HFF-Myc (cell line): ENCODE measurements around the gene DND1.
"Not testable (repeated sequence)": the region's sequence is repeated elsewhere in the genome, so short reads cannot be mapped to it uniquely, and the experiment has no call there.

Experiments
- DNase-seq: peaks from one replicate; pipeline ENCODE4 v3.0.0-alpha.2; 2011; ENCODE audit warnings: low read depth; ENCODE audit errors: extremely low read depth
- H3K4me3 ChIP-seq: replicated peaks from 2 replicates; pipeline ENCODE4 v1.5.1; 2011; ENCODE audit warnings: low read depth, mild to moderate bottlenecking, control low read depth, low read length
- TF ChIP-seq, protein P1 (sequence below): IDR thresholded peaks from 2 replicates; pipeline ENCODE4 v1.5.1; 2012; ENCODE audit warnings: mild to moderate bottlenecking, low read depth, low read length, control low read depth; ENCODE audit errors: missing control alignments

The DND1 gene

DNA sequence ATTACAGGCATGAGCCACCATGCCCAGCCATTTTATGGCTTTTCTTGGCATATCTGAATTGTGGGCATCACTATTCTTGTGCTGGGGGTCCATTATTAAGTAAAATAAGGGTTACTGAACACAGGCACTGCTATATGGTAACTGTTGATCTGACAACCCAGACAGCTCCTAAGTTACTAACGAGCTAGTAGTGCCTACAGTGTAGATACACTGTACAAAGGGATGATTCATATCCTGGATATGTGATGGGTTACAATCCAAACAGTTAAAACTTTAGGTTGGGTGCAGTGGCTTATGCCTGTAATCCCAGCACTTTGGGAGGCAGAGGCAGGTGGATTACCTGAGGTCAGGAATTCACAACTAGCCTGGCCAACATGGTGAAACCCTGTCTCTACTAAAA, 44.7 kb downstream of the DND1 start:
- no peak for DNase-seq
- TF ChIP-seq, protein P1, sequence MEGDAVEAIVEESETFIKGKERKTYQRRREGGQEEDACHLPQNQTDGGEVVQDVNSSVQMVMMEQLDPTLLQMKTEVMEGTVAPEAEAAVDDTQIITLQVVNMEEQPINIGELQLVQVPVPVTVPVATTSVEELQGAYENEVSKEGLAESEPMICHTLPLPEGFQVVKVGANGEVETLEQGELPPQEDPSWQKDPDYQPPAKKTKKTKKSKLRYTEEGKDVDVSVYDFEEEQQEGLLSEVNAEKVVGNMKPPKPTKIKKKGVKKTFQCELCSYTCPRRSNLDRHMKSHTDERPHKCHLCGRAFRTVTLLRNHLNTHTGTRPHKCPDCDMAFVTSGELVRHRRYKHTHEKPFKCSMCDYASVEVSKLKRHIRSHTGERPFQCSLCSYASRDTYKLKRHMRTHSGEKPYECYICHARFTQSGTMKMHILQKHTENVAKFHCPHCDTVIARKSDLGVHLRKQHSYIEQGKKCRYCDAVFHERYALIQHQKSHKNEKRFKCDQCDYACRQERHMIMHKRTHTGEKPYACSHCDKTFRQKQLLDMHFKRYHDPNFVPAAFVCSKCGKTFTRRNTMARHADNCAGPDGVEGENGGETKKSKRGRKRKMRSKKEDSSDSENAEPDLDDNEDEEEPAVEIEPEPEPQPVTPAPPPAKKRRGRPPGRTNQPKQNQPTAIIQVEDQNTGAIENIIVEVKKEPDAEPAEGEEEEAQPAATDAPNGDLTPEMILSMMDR, result no peak
- H3K4me3 ChIP-seq, result no peak overlapping the region

DNA sequence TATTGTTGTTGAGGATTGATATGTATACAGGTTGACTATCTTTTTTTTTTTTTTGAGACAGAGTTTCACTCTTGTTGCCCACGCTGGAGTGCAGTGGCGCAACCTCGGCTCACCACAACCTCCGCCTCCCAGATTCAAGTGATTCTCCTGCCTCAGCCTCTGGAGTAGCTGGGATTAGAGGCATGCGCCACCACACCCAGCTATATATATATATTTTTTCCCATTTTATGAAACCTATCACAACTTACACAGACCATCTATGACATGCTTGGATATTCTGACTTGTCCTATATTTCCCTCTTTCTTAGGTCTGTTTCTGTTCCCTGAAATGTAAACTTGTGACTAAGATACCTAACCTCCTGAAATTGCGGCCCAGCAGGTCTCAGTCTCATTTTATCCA, 45.4 kb downstream of the DND1 start:
- TF ChIP-seq, protein P1, result no peak

DNA sequence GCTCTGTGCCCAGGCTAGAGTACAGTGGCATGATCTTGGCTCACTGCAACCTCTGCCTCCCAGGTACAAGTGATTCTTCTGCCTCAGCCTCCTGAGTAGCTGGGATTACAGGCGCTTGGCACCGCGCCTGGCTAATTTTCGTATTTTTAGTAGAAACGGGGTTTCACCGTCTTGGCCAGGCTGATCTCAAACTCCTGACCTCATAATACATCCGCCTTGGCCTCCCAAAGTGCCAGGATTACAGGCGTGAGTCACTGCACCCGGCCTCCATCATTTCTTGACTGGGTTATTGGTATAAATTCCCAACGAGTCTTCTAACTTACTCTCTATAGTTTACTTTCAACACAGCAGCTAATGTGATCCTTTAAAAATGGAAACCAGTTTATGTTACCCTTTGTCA, 48.5 kb downstream of the DND1 start:
- DNase-seq, H3K4me3 ChIP-seq: not testable (repeated sequence)

More for the DNA sequence above, 45.4 kb downstream of the DND1 start:
- H3K4me3 ChIP-seq, result no peak overlapping the region
- DNase-seq, result no peak

DNA sequence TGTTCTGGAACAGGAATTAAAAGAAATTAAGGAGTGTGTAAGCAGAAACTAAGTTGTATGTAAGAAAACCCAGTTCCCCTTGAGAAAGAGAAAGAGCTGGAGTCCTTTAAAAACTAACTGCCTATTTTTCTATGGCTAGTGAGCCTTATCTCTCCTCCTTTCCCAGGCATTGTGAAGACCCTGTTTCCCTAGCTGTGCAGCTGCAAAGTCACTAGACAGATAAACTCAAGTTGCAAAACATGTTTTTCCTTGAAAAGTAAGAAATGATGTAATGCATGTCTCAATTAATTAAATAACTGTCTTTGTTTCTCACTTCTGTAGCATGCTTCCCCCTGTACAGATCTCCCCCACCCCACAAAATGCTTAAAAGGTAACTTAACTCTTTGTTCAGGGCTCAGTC, 50.3 kb downstream of the DND1 start:
- not testable (repeated sequence) for DNase-seq, H3K4me3 ChIP-seq

DNA sequence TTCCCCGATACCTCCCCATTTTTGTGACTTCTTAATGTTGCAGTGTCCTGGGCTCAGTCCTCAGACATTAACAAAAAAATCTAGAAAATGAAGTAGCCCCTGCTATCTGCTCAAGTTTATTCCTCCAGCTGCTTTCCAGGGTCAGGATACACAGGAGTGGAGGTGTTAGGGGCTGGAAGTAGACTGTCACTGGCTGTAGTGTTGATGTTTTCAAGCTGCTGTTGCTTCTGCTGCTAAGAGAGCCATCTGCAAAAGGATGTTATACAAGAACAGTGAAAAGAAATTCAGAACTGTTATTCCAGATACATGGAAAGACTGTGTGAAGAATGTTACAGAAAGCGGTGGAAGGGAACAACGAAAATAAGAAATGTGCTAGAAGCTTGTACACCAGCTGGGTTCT, 51.1 kb downstream of the DND1 start:
- DNase-seq, result no peak
- no peak overlapping the region for H3K4me3 ChIP-seq
- TF ChIP-seq, protein P1, result no peak
